ENCODE measurements around the gene TMEM231. TPM values are rescaled to one million over a fixed set of nuclear protein-coding genes. Genes with fewer than 3 reads are reported as not detected.
"Not testable (repeated sequence)": the region's sequence is repeated elsewhere in the genome, so short reads cannot be mapped to it uniquely, and the experiment has no call there.

Gene TMEM231
- total RNA-seq, 5 donors from 2014 or later (not counting 1 experiment from before 2014, with no cell fraction given): 1.5 to 3.0 (median 2.1) TPM

- peaks cover 0 to 9% of the 10 kb centered on the region in 2 experiments for H3K4me1 ChIP-seq (ENCODE audit: control insufficient read depth in 1 of 2, extremely low read depth in 1 of 2, insufficient read depth in 2 of 2, low read length in 2 of 2)
- H3K36me3 ChIP-seq (ENCODE audit: control insufficient read depth in 2 of 2, extremely low read depth in 1 of 2, insufficient read depth in 1 of 2, low read length in 1 of 2): no peaks in the 10 kb centered on the region
- WGBS (ENCODE audit: insufficient coverage): 54% methylated on average over 4 of the region's 7 CpGs
- H3K9me3 Mint-ChIP-seq: no peaks in the 10 kb centered on the region
- peaks cover 0 to 12% of the 10 kb centered on the region in 2 donors for H3K27me3 Mint-ChIP-seq
- H3K36me3 Mint-ChIP-seq: no peaks in the 10 kb centered on the region
- peaks cover 0 to 3% of the 10 kb centered on the region in 2 experiments for H3K27me3 ChIP-seq (replicated peaks in 1 of 2; ENCODE audit: control insufficient read depth in 2 of 2, extremely low read depth in 1 of 2, insufficient read depth in 2 of 2, low read length in 1 of 2)
- POLR2A ChIA-PET: no interaction called here
- CTCF ChIA-PET: interaction anchor here (0.6 to 1.4 kb wide), 8 partner anchors 14 to 165 kb away, joined by 3 to 9 read pairs (median 4); partner anchors contain the start of genes GABARAPL2 (in 1 of the 2) and TMEM170A (in 1 of the 2)
- H3K9me3 ChIP-seq: no peaks in the 10 kb centered on the region
- no peak overlapping the region for H3K27ac Mint-ChIP-seq
- peaks cover 2 to 6% (median 2%) of the 10 kb centered on the region in 3 donors for H3K4me1 Mint-ChIP-seq
- no peak overlapping the region for H3K4me3 ChIP-seq (ENCODE audit: control insufficient read depth in 1 of 2, extremely low read depth in 1 of 2, low read length in 1 of 2)
- no peak overlapping the region for H3K27ac ChIP-seq (ENCODE audit: low read length)
- peak in 10 of 35 experiments; percentile 6 to 55 (median 13) for DNase-seq
- no peak overlapping the region for H3K4me3 Mint-ChIP-seq
- peak in 2 of 4 experiments; percentile 23 to 80 for ATAC-seq (replicated peaks in 1 of 4)
Measured at GRCh38 chr16:75550211-75550662, 5.8 kb downstream of the TMEM231 start.

- H3K9me3 ChIP-seq; H3K4me1 ChIP-seq (ENCODE audit: control insufficient read depth in 1 of 2, extremely low read depth in 1 of 2, insufficient read depth in 2 of 2, low read length in 2 of 2); H3K36me3 ChIP-seq (ENCODE audit: control insufficient read depth in 2 of 2, extremely low read depth in 1 of 2, insufficient read depth in 1 of 2, low read length in 1 of 2); H3K9me3 Mint-ChIP-seq; H3K27ac ChIP-seq (ENCODE audit: low read length); DNase-seq; H3K27ac Mint-ChIP-seq; H3K27me3 ChIP-seq (replicated peaks in 1 of 2; ENCODE audit: control insufficient read depth in 2 of 2, extremely low read depth in 1 of 2, insufficient read depth in 2 of 2, low read length in 1 of 2); H3K36me3 Mint-ChIP-seq; H3K4me3 ChIP-seq (ENCODE audit: control insufficient read depth in 1 of 2, extremely low read depth in 1 of 2, low read length in 1 of 2); H3K4me3 Mint-ChIP-seq; H3K4me1 Mint-ChIP-seq; POLR2A ChIA-PET; ATAC-seq (replicated peaks in 1 of 4); CTCF ChIA-PET: not testable (repeated sequence)
- peaks cover 0 to 12% of the 10 kb centered on the region in 2 donors for H3K27me3 Mint-ChIP-seq
- WGBS (ENCODE audit: insufficient coverage): 100% methylated on average over 4 of the region's 9 CpGs
Measured at GRCh38 chr16:75548456-75548855, 7.6 kb downstream of the TMEM231 start.

- H3K27ac Mint-ChIP-seq: no peak overlapping the region
- no peak for ATAC-seq (replicated peaks in 1 of 4)
Measured at GRCh38 chr16:75546293-75546692, 9.8 kb downstream of the TMEM231 start.

GRCh38 chr16:75545879-75546278 is 10.2 kb downstream of the TMEM231 start:
- H3K4me1 ChIP-seq (ENCODE audit: control insufficient read depth in 1 of 2, extremely low read depth in 1 of 2, insufficient read depth in 2 of 2, low read length in 2 of 2); H3K9me3 ChIP-seq; ATAC-seq (replicated peaks in 1 of 4); H3K27ac Mint-ChIP-seq; H3K4me3 ChIP-seq (ENCODE audit: control insufficient read depth in 1 of 2, extremely low read depth in 1 of 2, low read length in 1 of 2); H3K27ac ChIP-seq (ENCODE audit: low read length); H3K27me3 Mint-ChIP-seq; H3K36me3 ChIP-seq (ENCODE audit: control insufficient read depth in 2 of 2, extremely low read depth in 1 of 2, insufficient read depth in 1 of 2, low read length in 1 of 2); POLR2A ChIA-PET; H3K4me1 Mint-ChIP-seq; H3K27me3 ChIP-seq (replicated peaks in 1 of 2; ENCODE audit: control insufficient read depth in 2 of 2, extremely low read depth in 1 of 2, insufficient read depth in 2 of 2, low read length in 1 of 2); H3K4me3 Mint-ChIP-seq; DNase-seq; H3K9me3 Mint-ChIP-seq; H3K36me3 Mint-ChIP-seq; CTCF ChIA-PET: not testable (repeated sequence)
- no CpG with 5 or more reads among the region's 1 CpG for WGBS (ENCODE audit: insufficient coverage)

More at GRCh38 chr16:75546293-75546692, 9.8 kb downstream of the TMEM231 start:
- ChIA-PET CTCF (no interaction called here), POLR2A (no interaction called here)
- Mint-ChIP-seq H3K9me3 (no peaks in the 10 kb centered on the region), H3K4me3 (no peak overlapping the region), H3K27me3 (no peaks in the 10 kb centered on the region), H3K4me1 (peaks cover 0 to 4% (median 1%) of the 10 kb centered on the region in 3 donors), H3K36me3 (peaks cover 8% of the 10 kb centered on the region)
- no peak for DNase-seq
- no peaks in the 10 kb centered on the region for H3K36me3 ChIP-seq (ENCODE audit: control insufficient read depth in 2 of 2, extremely low read depth in 1 of 2, insufficient read depth in 1 of 2, low read length in 1 of 2)
- peaks cover 0 to 3% of the 10 kb centered on the region in 2 experiments for H3K27me3 ChIP-seq (replicated peaks in 1 of 2; ENCODE audit: control insufficient read depth in 2 of 2, extremely low read depth in 1 of 2, insufficient read depth in 2 of 2, low read length in 1 of 2)
- H3K4me3 ChIP-seq (ENCODE audit: control insufficient read depth in 1 of 2, extremely low read depth in 1 of 2, low read length in 1 of 2): no peak overlapping the region
- H3K27ac ChIP-seq (ENCODE audit: low read length): no peak overlapping the region
- 94% methylated on average over 6 of the region's 7 CpGs for WGBS (ENCODE audit: insufficient coverage)
- peaks cover 0 to 5% of the 10 kb centered on the region in 2 experiments for H3K4me1 ChIP-seq (ENCODE audit: control insufficient read depth in 1 of 2, extremely low read depth in 1 of 2, insufficient read depth in 2 of 2, low read length in 2 of 2)
- no peaks in the 10 kb centered on the region for H3K9me3 ChIP-seq

GRCh38 chr16:75542462-75542861 is 13.6 kb downstream of the TMEM231 start:
- H3K4me1 ChIP-seq (ENCODE audit: control insufficient read depth in 1 of 2, extremely low read depth in 1 of 2, insufficient read depth in 2 of 2, low read length in 2 of 2); H3K9me3 ChIP-seq; H3K4me1 Mint-ChIP-seq; H3K27ac ChIP-seq (ENCODE audit: low read length); CTCF ChIA-PET; ATAC-seq (replicated peaks in 1 of 4); DNase-seq; H3K36me3 ChIP-seq (ENCODE audit: control insufficient read depth in 2 of 2, extremely low read depth in 1 of 2, insufficient read depth in 1 of 2, low read length in 1 of 2); H3K9me3 Mint-ChIP-seq; H3K4me3 ChIP-seq (ENCODE audit: control insufficient read depth in 1 of 2, extremely low read depth in 1 of 2, low read length in 1 of 2); H3K4me3 Mint-ChIP-seq; POLR2A ChIA-PET; H3K36me3 Mint-ChIP-seq; H3K27me3 Mint-ChIP-seq; H3K27me3 ChIP-seq (replicated peaks in 1 of 2; ENCODE audit: control insufficient read depth in 2 of 2, extremely low read depth in 1 of 2, insufficient read depth in 2 of 2, low read length in 1 of 2); H3K27ac Mint-ChIP-seq: not testable (repeated sequence)
- 100% methylated on average over 1 of the region's 8 CpGs for WGBS (ENCODE audit: insufficient coverage)

GRCh38 chr16:75541236-75541635 is 14.8 kb downstream of the TMEM231 start:
- H3K9me3 ChIP-seq: no peaks in the 10 kb centered on the region
- H3K4me1 ChIP-seq (ENCODE audit: control insufficient read depth in 1 of 2, extremely low read depth in 1 of 2, insufficient read depth in 2 of 2, low read length in 2 of 2): no peaks in the 10 kb centered on the region
- H3K27me3 Mint-ChIP-seq: no peaks in the 10 kb centered on the region
- no peaks in the 10 kb centered on the region for H3K4me1 Mint-ChIP-seq
- WGBS (ENCODE audit: insufficient coverage): 90% methylated on average over 3 of the region's 5 CpGs
- ATAC-seq (replicated peaks in 1 of 4) (no peak), DNase-seq (no peak)
- H3K27ac ChIP-seq (ENCODE audit: low read length): no peak overlapping the region
- ChIA-PET POLR2A (no interaction called here), CTCF (interaction anchor here in 1 of 2 donors (0.7 kb wide), 1 partner anchor 139 kb away, joined by 3 read pairs; no protein-coding TSS in a partner anchor)
- H3K27me3 ChIP-seq (replicated peaks in 1 of 2; ENCODE audit: control insufficient read depth in 2 of 2, extremely low read depth in 1 of 2, insufficient read depth in 2 of 2, low read length in 1 of 2): no peaks in the 10 kb centered on the region
- no peak overlapping the region for H3K27ac Mint-ChIP-seq
- no peaks in the 10 kb centered on the region for H3K9me3 Mint-ChIP-seq
- H3K36me3 Mint-ChIP-seq: peaks cover 8% of the 10 kb centered on the region
- no peaks in the 10 kb centered on the region for H3K36me3 ChIP-seq (ENCODE audit: control insufficient read depth in 2 of 2, extremely low read depth in 1 of 2, insufficient read depth in 1 of 2, low read length in 1 of 2)
- no peak overlapping the region for H3K4me3 ChIP-seq (ENCODE audit: control insufficient read depth in 1 of 2, extremely low read depth in 1 of 2, low read length in 1 of 2)
- H3K4me3 Mint-ChIP-seq: no peak overlapping the region
